Activated CD8-positive, alpha-beta memory T cell treated with anti-CD3 and anti-CD28 coated beads, Interleukin-2, amount 50 U/mL, for 1 hour (primary cell): ENCODE data around the gene TXLNB.
"Not testable (repeated sequence)": the region's sequence is repeated elsewhere in the genome, so short reads cannot be mapped to it uniquely, and the experiment has no call there.

Source experiments
- DNase-seq: peaks from one replicate; pipeline ENCODE4 v3.0.0-alpha.2; 2020; ENCODE audit errors: extremely low read depth

Gene TXLNB

DNA sequence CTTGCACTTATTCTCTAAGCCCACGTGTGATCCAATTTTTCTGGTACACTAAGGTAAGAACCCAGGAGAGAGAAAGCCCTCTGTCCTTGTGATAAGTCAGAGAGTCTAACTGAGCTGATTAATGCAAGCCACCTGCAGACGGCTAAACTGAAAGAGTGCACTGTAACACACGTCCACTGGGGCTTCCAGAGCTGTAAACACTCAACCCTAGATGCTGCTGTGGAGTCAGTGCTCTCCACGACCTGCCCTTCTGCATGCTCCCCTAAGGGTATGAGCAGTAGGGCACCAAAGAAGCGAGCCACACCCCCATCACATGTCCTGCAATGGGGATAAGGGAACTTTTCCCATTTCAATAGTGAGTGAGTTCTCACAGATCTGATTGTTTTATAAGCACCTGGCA is 55.7 kb downstream of the TXLNB start:
- DNase-seq = no peak

DNA sequence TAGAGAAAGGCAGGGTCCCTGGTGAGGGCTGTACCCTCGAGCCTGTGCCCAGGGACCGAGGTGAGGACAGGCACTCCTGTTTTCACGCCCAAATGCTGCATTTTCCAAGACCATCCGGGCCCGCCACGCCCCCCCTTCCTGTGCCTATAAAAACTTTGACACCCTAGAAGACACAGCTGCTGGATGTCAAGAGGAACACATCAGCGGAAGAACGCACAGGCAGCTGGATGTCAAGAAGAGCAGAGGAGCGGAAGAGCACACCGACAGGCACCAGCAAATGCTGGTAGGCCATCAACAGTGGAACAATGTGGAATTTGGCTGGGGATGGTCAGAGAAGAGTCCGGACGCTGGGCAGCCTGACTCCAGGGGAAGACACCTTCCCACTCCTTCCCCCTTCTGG is 56.1 kb downstream of the TXLNB start:
- no peak for DNase-seq

DNA sequence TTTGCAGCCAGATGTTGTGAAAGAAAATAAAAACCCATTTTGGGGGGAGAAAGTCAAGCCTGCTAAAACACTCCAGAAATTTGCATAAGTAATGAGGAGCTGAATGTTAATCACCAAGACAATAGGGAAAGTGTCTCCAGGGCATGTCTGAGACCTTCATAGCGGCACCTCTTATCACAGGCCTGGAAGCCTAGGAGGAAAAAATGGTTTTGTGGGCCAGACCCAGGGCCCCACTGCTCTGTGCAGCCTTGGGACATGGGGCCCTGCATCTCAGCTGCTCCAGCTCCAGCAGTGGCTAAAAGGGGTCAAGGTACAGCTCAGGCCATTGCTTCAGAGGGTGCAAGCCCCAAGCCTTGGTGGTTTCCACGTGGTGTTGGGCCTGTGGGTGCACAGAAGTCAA is 57.6 kb downstream of the TXLNB start:
- DNase-seq = not testable (repeated sequence)

DNA sequence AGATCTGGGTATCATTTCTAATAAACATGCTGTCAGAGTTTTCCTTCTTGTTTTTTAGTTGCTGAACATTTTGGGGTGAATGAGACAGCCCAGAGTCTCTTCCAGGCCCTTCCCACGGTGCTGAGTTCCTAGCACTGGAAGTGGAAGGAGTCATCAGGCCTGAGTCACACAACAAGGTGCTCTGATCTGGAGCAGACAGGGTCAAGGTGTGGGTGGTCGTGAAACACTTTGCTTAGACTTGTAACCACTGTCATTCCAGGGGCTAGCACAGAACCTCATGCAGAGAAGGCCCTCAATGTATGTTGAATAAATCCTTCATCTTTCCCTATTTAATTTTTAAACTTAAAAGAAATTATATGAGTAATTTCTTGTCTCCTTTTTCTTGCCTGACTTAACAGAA is 60.6 kb downstream of the TXLNB start:
- no peak for DNase-seq

DNA sequence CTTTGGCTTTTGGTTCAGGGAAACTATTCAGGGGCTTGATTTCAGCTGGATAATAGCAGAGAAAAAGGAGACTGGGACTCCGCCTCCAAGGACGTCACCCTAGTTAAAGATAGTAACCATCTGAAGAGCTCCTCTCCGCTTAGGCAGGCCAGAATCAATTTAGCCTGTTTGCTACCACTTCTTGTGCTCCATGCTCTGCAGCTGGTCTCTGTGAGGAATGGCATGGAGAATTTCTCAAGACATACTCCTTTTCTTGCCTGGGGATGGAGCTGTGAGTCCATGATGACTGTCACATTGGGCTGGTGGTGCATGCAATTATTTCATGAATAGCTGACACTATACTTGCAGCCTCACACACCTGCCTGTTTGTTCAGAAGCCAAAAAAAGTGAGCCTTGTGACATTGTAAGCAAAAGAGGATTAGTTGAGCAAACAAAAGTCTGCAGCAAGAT is 61.4 kb downstream of the TXLNB start:
- no peak for DNase-seq

DNA sequence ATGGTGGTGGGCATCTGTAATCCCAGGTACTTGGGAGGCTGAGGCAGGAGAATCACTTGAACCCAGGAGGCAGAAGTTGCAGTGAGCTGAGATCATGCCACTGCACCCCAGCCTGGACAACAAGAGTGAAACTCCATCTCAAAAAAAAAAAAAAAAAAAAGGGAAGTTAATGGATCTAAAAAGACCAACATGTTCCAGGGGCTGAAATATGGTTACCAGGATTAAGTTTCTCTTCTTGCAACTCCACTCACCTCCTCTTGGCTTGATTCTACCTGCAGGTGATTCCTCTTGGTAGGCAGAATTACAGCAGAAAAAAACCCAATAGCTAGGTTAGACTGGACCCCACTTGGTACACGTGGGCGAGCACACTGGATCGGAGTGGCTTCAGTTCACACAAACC is 63.4 kb downstream of the TXLNB start:
- not testable (repeated sequence) for DNase-seq

DNA sequence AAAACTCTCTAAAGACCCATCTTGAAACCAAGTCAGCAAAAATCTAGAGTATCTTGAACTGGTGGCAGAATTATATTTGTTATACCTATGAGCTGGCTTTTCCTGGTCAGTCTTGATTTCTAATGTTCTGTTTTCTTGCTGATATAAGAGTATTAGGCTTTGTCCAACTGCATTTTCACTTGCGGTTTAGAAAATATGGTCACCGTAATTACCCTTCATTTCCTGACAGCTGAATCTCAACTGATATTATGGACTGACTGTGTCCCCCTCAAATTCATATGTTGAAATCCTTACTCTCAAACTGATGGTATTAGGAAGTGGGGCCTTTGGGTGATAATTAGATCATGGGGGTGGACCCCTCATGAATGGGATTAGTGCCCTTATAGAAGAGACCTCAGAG is 72.1 kb downstream of the TXLNB start:
- no peak for DNase-seq

DNA sequence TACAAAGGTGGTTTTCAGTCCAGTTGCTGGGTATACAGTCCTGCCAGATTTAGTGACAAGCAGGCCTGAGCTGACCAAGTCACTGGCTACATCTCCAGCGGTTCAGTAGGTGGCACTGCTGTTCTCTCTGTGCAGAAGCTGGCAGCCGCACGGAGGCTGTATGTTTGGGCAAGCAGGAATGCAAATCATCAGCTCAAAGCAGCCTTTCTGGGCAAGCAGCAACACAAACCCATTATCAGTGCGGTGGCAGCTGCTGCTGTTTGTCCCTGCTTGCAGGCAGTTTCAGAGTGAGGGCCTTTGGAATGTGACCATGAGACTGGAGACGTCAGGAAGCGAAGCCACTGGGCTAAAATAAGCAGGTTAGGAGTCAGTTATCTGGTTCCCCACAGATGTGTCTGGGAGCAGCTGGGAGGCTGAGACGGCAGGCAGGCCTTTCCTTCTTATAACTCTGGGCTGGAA is 72.5 kb downstream of the TXLNB start:
- DNase-seq = peak; percentile 30

DNA sequence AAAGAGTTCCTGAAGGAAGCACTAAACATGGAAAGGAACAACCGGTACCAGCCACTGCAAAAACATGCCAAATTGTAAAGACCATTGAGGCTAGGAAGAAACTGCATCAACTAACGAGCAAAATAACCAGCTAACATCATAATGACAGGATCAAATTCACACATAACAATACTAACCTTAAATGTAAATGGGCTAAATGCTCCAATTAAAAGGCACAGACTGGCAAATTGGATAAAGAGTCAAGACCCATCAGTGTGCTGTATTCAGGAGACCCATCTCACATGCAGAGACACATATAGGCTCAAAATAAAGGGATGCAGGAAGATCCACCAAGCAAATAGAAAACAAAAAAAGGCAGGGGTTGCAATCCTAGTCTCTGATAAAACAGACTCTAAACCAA is 79.3 kb downstream of the TXLNB start:
- DNase-seq = not testable (repeated sequence)

DNA sequence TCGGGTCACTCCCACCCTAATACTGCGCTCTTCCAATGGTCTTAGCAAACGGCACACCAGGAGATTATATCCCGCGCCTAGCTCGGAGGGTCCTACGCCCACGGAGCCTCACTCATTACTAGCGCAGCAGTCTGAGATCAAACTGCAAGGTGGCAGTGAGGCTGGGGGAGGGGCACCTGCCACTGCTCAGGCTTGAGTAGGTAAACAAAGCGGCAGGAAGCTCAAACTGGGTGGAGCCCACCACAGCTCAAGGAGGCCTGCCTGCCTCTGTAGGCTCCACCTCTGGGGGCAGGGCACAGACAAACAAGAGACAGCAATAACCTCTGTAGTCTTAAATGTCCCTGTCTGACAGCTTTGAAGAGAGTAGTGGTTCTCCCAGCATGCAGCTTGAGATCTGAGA is 81.0 kb downstream of the TXLNB start:
- not testable (repeated sequence) for DNase-seq

DNA sequence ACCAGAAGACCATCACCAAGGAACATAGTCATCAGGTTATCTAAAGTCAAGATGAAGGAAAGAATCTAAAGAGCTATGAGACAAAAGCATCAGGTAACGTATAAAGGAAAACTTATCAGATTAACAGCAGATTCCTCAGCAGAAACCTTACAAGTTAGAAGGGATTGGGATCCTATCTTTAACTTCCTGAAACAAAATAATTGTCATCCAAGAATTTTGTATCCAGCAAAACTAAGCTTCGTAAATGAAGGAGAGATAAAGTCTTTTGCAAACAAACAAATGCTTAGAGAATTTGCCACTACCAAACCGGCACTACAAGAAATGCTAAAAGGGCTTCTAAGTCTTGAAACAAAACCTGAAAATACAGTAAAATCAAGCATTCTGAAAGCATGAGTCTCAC is 86.0 kb downstream of the TXLNB start:
- DNase-seq = no peak

DNA sequence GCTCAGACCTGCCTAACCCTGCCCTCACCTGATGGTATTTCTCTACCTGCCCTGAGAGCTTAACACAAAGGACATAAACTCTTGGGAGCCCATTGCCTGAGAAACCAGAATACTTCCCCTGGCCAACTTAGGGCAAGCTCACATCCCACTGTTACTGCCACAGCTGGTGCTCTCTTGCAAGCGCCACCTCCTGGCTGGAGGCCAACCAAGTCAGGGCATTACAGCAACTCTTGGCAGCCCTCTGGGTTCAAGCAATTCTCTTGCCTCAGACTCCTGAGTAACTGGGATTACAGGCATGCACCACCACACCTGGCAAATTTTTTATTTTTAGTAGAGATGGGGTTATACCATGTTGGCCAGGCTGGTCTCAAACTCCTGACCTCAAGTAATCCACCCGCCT is 86.8 kb downstream of the TXLNB start:
- no peak for DNase-seq

DNA sequence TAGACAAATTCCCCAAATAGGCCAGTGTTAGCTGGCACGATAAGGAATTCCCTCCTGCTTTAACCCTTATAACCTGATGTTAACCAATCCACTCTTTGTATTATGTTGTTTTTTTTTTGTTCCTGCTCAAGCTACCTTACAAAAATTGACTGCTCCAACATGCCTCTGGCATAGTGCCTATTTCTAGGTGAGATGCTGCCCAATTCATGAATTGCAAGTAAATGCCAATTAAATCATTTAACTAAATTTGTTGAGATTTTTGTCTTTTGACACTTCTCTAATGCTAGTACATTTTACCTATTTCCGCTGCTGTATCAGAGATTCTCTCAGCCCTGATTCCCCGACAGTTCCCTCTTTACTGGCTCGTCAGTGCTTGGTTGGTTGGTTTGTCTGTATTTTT is 90.4 kb downstream of the TXLNB start:
- no peak for DNase-seq

DNA sequence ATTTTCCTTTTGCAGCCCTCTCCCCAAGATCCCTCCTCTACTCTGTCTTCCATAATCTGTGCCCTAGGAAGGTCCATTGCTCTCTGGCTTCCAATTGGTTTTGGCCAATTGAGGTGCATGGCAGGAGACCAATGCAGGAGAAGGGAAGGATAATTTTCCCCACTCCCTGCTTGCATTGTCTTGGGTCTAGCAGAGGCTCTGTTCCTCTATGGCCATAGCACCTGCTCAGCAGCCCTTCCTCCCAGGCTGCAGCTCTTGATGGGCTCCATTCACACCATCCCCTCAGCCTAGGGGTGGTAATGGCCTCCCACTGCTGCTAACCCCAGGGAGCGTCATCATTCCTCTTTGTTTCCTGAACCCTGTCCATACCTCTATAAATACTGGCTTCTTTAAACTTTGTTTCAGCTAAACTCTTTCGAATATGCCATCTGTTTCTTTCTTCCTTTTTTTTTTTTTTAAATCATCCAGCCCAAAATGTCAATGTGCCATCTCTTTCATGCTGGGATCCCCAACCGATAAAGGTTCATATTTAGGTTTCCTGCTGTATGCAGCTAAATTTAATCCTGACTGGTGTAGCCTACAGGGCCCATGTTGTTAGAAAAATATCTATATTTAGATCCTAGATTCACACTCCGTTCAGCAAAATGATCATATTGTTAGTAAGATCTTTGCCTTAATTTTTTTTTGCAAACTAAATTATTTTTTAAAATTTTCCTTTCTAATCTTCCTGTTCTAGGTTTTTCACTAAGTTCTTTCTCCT is 93.1 kb downstream of the TXLNB start:
- no peak for DNase-seq

DNA sequence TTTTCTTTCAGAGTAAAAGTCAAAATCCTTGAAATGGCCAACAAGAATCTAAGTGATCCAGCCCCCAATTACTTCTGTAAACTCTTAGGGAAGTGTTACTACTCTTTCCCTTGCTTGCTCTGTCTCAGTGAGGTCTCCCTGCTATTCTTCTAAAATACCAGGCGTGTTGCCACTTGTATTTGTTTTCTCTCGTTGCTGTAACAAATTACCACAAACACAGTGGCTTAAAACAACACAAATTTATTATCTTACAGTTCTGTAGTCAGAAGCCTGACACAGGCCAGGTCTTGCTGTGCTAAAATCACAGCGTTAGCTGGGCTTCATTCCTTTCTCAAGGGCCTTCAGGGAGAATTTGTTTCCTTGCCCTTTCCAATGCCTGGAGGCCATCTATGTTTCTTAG is 97.1 kb downstream of the TXLNB start:
- no peak for DNase-seq
